Activated CD8-positive, alpha-beta memory T cell treated with anti-CD3 and anti-CD28 coated beads, Interleukin-2, amount 10 ng/mL, durations not matched to agents 7 days and 5 days (primary cell): ENCODE results near the gene PRPF6. TPM values are rescaled to one million over a fixed set of nuclear protein-coding genes. Genes with fewer than 3 reads are reported as not detected.

ENCODE experiments used
- ATAC-seq: fragments of 150-1000 bp; cut with Tn5 transposase; one replicate; pipeline ENCODE4 v1.10.0; 2021; ENCODE audit warnings: moderate library complexity
- CTCF ChIA-PET: fragments of 350-600 bp; sonication (Branson Sonifier 250); formaldehyde crosslinking; loops from one replicate; lab custom pipeline; 2021; ENCODE audit warnings: antibody characterized with exemption; lab: Charles Lee
- DNase-seq: peaks from one replicate; pipeline ENCODE4 v3.0.0-alpha.2; 2020
- H3K27ac Mint-ChIP-seq: one replicate; pipeline ENCODE4 v1.8.0; 2021; ENCODE audit warnings: mild to moderate bottlenecking, mixed read lengths
- H3K27me3 Mint-ChIP-seq: one replicate; pipeline ENCODE4 v1.8.0; 2021; ENCODE audit warnings: mixed read lengths
- H3K36me3 Mint-ChIP-seq: one replicate; pipeline ENCODE4 v1.8.0; 2021; ENCODE audit warnings: mild to moderate bottlenecking, mixed read lengths
- H3K4me1 Mint-ChIP-seq: one replicate; pipeline ENCODE4 v1.8.0; 2021; ENCODE audit warnings: mixed read lengths
- H3K4me3 Mint-ChIP-seq: one replicate; pipeline ENCODE4 v1.8.0; 2021; ENCODE audit warnings: mild to moderate bottlenecking, moderate library complexity, mixed read lengths
- H3K9me3 Mint-ChIP-seq: one replicate; pipeline ENCODE4 v1.8.0; 2022; ENCODE audit warnings: low read depth, mixed read lengths
- total RNA-seq, 2 experiments: library from RNA; stranded (reverse); gene quantifications; one replicate each; pipeline ENCODE4 v1.2.3, GENCODE V29; 2021

PRPF6 gene
- total RNA-seq, 2 experiments from 2014 or later, result 77.5 to 80.6 TPM

DNA sequence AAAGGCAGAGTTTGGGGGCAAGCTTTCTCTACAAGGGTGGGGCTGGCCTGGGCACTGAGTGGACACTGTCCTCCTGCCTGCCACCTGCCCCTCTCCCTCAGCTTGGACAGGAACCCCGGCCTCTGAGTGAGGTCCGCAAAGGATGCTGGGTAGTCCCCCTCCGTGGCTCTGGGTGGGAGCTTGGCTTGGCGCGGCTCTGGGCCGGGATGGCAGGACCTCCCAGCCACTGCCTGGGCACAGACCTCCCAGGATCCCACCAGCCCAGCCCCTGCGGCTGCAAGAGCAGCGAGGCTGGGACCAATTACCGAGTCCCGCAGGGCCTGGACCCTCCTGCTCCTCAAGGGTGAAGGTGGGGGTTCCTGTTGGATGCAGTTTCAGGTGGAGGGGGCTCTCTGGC is 71.4 kb downstream of the PRPF6 start:
- H3K9me3 Mint-ChIP-seq, result no peaks in the 10 kb centered on the region
- ATAC-seq, result no peak
- H3K4me1 Mint-ChIP-seq, result peaks cover 20% of the 10 kb centered on the region
- H3K36me3 Mint-ChIP-seq, result no peaks in the 10 kb centered on the region
- no peak overlapping the region for H3K27ac Mint-ChIP-seq
- no peak for DNase-seq
- CTCF ChIA-PET, result interaction anchor here (1.5 to 7.4 kb wide), 4 partner anchors 10 to 67 kb away, joined by 4 to 78 read pairs (median 10); no protein-coding TSS in a partner anchor
- no peak overlapping the region for H3K4me3 Mint-ChIP-seq
- peaks cover 28% of the 10 kb centered on the region for H3K27me3 Mint-ChIP-seq

DNA sequence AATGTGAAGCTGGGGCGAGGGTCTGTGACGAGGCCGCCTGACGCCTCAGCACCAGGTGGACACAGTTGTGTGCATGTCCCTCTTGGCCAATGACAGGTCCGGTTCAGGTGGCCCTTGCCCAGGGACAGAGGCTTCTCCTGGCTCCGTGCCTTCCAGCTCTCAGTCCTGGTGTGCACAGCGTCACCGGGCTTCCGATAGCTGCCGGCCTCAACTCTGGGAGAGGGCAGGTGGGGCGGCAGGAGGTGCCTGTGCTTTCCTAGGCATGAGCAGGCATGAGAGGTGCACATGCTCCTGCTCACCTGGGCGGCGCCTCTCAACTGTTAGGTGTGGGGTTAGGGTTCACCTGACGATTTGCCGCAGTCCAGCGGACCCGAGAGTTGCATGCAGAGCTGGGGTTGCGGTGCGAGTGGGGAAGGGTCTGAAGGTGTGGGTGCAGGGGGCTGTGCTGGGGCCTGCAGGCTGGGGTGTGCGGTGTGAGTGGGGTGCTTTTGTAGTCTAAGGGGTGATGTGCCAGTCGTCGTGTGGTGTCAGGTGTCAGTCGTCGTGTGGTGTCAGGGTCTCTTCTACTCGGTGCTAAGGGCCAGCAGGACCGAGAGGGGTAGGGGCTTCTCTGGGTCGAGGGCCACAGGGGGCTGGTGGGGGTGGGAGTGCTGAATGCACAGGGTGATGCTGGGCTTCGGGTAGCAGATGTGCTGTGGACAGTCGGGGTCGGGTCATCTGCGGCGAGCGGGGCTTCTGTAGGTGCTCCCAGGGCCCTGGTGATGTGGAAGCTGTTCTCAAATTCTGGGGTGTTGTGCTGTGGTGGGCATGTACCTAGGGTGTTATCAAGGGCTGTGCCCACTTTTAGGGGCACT is 72.3 kb downstream of the PRPF6 start:
- H3K9me3 Mint-ChIP-seq, result no peaks in the 10 kb centered on the region
- no peak for DNase-seq
- peaks cover 21% of the 10 kb centered on the region for H3K27me3 Mint-ChIP-seq
- H3K27ac Mint-ChIP-seq, result no peak overlapping the region
- H3K4me3 Mint-ChIP-seq, result no peak overlapping the region
- H3K36me3 Mint-ChIP-seq, result no peaks in the 10 kb centered on the region
- ATAC-seq, result no peak
- peaks cover 27% of the 10 kb centered on the region for H3K4me1 Mint-ChIP-seq
- CTCF ChIA-PET, result interaction anchor here (1.5 to 7.4 kb wide), 7 partner anchors 9 to 73 kb away, joined by 3 to 78 read pairs (median 7); partner anchors contain the start of genes PRPF6 and SAMD10

- Mint-ChIP-seq H3K9me3 (no peaks in the 10 kb centered on the region), H3K4me1 (peaks cover 30% of the 10 kb centered on the region), H3K36me3 (no peaks in the 10 kb centered on the region), H3K27me3 (peaks cover 19% of the 10 kb centered on the region), H3K4me3 (no peak overlapping the region), H3K27ac (no peak overlapping the region)
- CTCF ChIA-PET, result interaction anchor here (1.0 to 7.4 kb wide), 8 partner anchors 8 to 74 kb away, joined by 3 to 78 read pairs (median 6); partner anchors contain the start of genes OPRL1, PRPF6 and SAMD10
- DNase-seq (no peak), ATAC-seq (no peak)
Observed at GRCh38 chr20:64053841-64054661, 73.1 kb downstream of the PRPF6 start.

DNA sequence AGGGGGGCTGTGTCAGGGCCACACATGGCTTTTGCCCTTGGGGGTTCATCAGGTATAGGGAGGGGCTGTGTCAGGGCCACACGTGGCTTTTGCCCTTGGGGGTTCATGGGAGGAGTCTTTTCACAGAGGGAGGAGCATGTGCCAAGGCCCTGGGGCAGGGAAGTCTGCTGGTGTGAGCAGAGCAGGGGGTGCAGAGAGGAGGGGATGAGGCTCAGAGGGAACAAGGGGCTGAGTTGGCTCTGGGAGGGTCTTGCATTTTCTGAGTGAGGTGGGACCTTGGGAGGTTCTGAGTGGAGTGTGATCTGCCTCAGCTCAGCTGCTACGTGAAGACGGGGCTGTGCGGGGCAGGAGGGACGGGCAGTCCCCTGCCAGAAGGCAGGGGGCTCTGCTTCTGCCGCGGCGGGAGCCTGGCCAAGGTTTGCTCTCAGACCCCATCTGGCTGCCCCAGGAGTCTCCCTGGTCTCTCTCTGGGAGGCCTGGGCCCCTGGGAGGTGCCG is 74.5 kb downstream of the PRPF6 start:
- H3K4me3 Mint-ChIP-seq, result no peak overlapping the region
- CTCF ChIA-PET, result interaction anchor here (1.8 to 7.4 kb wide), 3 partner anchors 16 to 75 kb away, joined by 5 to 78 read pairs (median 12); partner anchors contain the start of genes PRPF6 and SAMD10
- peak overlapping the region; percentile 68 for H3K27ac Mint-ChIP-seq
- H3K27me3 Mint-ChIP-seq, result peaks cover 14% of the 10 kb centered on the region
- no peaks in the 10 kb centered on the region for H3K9me3 Mint-ChIP-seq
- no peak for ATAC-seq
- peaks cover 30% of the 10 kb centered on the region for H3K4me1 Mint-ChIP-seq
- DNase-seq, result no peak
- no peaks in the 10 kb centered on the region for H3K36me3 Mint-ChIP-seq

DNA sequence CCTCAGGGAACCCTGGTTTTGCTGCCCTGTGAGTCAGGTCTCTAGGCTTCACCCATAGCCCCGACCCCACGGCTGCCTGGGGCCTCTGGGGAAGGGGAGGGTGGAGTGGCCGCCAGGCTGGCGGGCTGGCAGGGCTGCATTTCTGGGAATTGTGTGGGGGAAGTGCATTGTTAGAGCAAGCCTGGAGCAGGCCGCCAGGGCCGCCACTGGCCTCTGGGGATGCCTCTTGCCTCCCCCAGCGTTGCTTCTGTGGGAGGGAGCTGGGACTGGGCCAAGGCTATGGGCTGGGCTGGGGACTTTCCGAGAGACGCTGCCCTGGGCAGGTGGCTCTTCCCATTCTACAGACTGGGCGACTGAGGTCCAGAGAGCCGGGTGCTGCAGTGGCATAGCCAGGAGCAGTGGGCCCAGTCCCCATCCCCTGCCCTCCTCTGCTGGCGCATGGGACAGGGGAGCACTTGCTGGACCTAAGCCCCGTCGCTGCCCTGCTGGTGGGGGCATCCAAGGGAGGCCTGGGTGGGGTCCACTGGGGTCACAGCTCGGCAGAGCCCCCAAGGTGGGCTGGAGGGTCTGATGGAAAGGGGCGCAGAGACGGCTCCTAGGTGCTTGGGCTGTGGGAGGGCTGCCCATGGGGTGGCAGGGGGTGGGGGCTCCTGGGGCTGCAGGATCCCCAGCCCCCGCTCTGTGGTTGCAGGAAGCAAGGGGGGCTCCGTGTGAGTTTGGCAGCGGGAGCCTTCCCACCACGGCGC is 75.1 kb downstream of the PRPF6 start:
- no peak overlapping the region for H3K27ac Mint-ChIP-seq
- no peaks in the 10 kb centered on the region for H3K9me3 Mint-ChIP-seq
- DNase-seq (no peak), ATAC-seq (no peak)
- CTCF ChIA-PET, result interaction anchor here (7.4 kb wide), 1 partner anchor 15 kb away, joined by 133 read pairs; the partner anchor contains the start of gene C20orf204
- peaks cover 8% of the 10 kb centered on the region for H3K27me3 Mint-ChIP-seq
- no peaks in the 10 kb centered on the region for H3K36me3 Mint-ChIP-seq
- no peak overlapping the region for H3K4me3 Mint-ChIP-seq
- H3K4me1 Mint-ChIP-seq, result peaks cover 30% of the 10 kb centered on the region

DNA sequence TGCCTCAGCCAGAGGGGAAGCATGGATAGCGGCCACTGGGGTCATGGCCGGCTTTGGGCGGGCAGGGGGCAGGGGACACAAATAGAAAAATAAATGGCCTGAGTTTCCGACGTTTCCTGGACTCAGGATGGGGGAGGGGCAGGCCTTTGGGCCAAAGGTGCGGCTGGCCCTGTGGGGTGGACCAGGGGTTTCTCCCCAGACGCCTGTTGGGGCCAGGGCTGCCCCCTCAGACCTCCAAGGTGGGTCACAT is 75.6 kb downstream of the PRPF6 start:
- H3K9me3 Mint-ChIP-seq, result no peaks in the 10 kb centered on the region
- no peak for DNase-seq
- no peak overlapping the region for H3K27ac Mint-ChIP-seq

GRCh38 chr20:64056889-64057627 is 76.1 kb downstream of the PRPF6 start:
- peak overlapping the region; percentile 64 for H3K4me3 Mint-ChIP-seq
- no peaks in the 10 kb centered on the region for H3K27me3 Mint-ChIP-seq
- DNase-seq, result no peak
- peaks cover 32% of the 10 kb centered on the region for H3K4me1 Mint-ChIP-seq
- no peaks in the 10 kb centered on the region for H3K36me3 Mint-ChIP-seq
- CTCF ChIA-PET, result interaction anchor here (0.8 to 7.4 kb wide), 15 partner anchors 9 to 519 kb away, joined by 3 to 133 read pairs (median 4); partner anchors contain the start of genes C20orf204, PRPF6, TPD52L2 and UCKL1
- no peaks in the 10 kb centered on the region for H3K9me3 Mint-ChIP-seq
- ATAC-seq, result peak; percentile 41
- H3K27ac Mint-ChIP-seq, result peak overlapping the region; percentile 80

More for the DNA sequence above, 75.6 kb downstream of the PRPF6 start:
- CTCF ChIA-PET, result interaction anchor here (7.4 kb wide), 1 partner anchor 16 kb away, joined by 133 read pairs; the partner anchor contains the start of gene C20orf204
- ATAC-seq, result no peak
- no peaks in the 10 kb centered on the region for H3K36me3 Mint-ChIP-seq
- H3K27me3 Mint-ChIP-seq, result peaks cover 4% of the 10 kb centered on the region
- peaks cover 30% of the 10 kb centered on the region for H3K4me1 Mint-ChIP-seq
- no peak overlapping the region for H3K4me3 Mint-ChIP-seq

DNA sequence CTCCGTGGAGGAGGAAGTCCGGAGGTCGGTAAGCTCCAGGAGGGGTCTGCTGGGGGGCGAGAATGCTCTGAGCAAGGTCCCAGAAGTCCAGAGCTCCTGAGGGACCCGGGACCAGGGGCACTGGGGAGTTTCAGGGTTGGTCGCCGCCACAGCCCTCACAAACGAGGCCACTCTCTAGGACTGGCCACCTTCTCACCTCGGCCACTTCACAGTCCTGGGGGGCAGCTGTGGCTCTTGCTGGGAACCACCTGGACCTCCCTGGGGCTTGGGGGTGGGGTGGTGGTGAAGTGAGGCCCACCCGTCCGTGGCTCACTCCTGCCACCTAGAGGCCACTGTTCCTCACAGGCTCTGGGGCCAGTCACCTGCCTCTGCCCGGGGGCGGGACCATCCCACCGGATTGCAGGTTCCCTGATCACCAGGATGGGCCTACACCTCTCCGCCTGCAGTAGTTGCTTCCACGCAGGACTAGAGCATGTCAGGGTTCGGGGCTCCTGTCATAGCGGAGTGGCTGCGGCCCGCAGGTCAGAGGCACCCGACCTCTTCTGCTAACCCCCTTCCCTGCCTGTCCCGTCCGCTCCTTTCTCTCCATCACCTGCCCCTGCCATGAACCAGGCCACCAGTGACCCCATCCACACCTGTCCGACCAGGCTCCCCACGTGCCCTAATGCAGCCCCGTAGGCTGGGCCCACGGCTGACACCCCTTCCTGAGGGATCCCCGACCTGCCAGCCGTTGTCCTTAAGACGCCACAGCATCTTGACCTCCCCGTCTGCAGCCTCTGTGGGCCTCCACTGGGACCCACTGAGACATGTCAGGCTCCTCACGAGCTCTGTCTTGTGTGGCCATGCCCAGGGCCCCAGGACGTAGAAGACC is 76.9 kb downstream of the PRPF6 start:
- Mint-ChIP-seq H3K36me3 (no peaks in the 10 kb centered on the region), H3K4me3 (peak overlapping the region; percentile 64), H3K27ac (peak overlapping the region; percentile 80), H3K9me3 (no peaks in the 10 kb centered on the region), H3K27me3 (no peaks in the 10 kb centered on the region), H3K4me1 (peaks cover 37% of the 10 kb centered on the region)
- CTCF ChIA-PET, result interaction anchor here (0.8 to 7.4 kb wide), 15 partner anchors 8 to 520 kb away, joined by 3 to 133 read pairs (median 4); partner anchors contain the start of genes C20orf204, PRPF6, TPD52L2 and UCKL1
- DNase-seq, result peak; percentile 89
- ATAC-seq, result peak; percentile 81

DNA sequence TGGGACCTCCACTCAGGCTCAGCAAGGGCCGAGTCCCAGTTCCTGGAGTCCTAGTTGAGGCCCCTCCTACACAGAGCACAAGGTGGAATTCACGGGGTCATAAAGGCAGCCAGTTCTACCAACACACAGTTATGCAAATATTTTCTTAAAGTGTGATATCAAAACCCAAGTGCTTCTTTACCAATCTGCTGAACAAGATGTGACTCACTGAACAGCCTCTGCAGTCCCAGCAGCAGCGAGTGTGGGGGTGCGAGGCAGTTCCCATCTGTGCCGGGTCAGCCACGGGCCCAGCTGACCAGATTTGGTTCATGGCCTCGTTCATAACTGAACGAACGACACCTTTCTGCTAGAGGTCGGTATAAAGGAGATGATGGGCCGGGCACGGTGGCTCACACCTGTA is 77.6 kb downstream of the PRPF6 start:
- Mint-ChIP-seq H3K9me3 (no peaks in the 10 kb centered on the region), H3K36me3 (no peaks in the 10 kb centered on the region), H3K4me3 (peak overlapping the region; percentile 38), H3K27ac (no peak overlapping the region), H3K4me1 (peaks cover 38% of the 10 kb centered on the region), H3K27me3 (no peaks in the 10 kb centered on the region)
- DNase-seq, result no peak
- no peak for ATAC-seq
- CTCF ChIA-PET, result interaction anchor here (0.7 to 7.4 kb wide), 3 partner anchors 8 to 79 kb away, joined by 3 to 133 read pairs (median 18); partner anchors contain the start of genes C20orf204, PRPF6 and SAMD10

GRCh38 chr20:64062276-64062595 is 81.3 kb downstream of the PRPF6 start:
- ATAC-seq, result no peak
- H3K36me3 Mint-ChIP-seq, result no peaks in the 10 kb centered on the region
- peaks cover 57% of the 10 kb centered on the region for H3K4me1 Mint-ChIP-seq
- H3K4me3 Mint-ChIP-seq, result peak overlapping the region; percentile 85
- H3K27me3 Mint-ChIP-seq, result no peaks in the 10 kb centered on the region
- H3K9me3 Mint-ChIP-seq, result no peaks in the 10 kb centered on the region
- no peak for DNase-seq
- CTCF ChIA-PET, result interaction anchor here (0.9 to 7.4 kb wide), 9 partner anchors 9 to 151 kb away, joined by 3 to 133 read pairs (median 3); partner anchors contain the start of genes C20orf204, LKAAEAR1, PRPF6 and SAMD10
- peak overlapping the region; percentile 62 for H3K27ac Mint-ChIP-seq
